Calu3 (cell line): ENCODE measurements around the gene APEX2. TPM values are rescaled to one million over a fixed set of nuclear protein-coding genes. Genes with fewer than 3 reads are reported as not detected.
A peak's percentile ranks its signal among the peaks of the same experiment; 100 is the strongest.
"Not testable (repeated sequence)": the region's sequence is repeated elsewhere in the genome, so short reads cannot be mapped to it uniquely, and the experiment has no call there.

Source experiments
- BruUV-seq: library from RNA; stranded (reverse); fragments of 400-500 nt; replicated peaks from 2 replicates; lab custom pipeline; 2021; lab: Mats Ljungman, UMichigan
- CTCF ChIA-PET: fragments of 300-600 bp; sonication (Branson Sonifier 250); formaldehyde crosslinking; loops from one replicate; lab custom pipeline; 2022; ENCODE audit warnings: antibody characterized with exemption; lab: Charles Lee
- DNase-seq: peaks from one replicate; pipeline ENCODE4 v3.0.0; 2022
- H3K27ac Mint-ChIP-seq: one replicate; pipeline ENCODE4 v1.8.0; 2022; ENCODE audit warnings: mixed read lengths; ENCODE audit not compliant: unreplicated experiment
- H3K27me3 Mint-ChIP-seq: one replicate; pipeline ENCODE4 v1.8.0; 2022; ENCODE audit warnings: mixed read lengths; ENCODE audit not compliant: unreplicated experiment
- H3K36me3 Mint-ChIP-seq: one replicate; pipeline ENCODE4 v1.8.0; 2022; ENCODE audit warnings: mild to moderate bottlenecking, moderate library complexity, mixed read lengths; ENCODE audit not compliant: insufficient read depth, unreplicated experiment
- H3K4me1 Mint-ChIP-seq: one replicate; pipeline ENCODE4 v1.8.0; 2022; ENCODE audit warnings: mild to moderate bottlenecking, low read depth, mixed read lengths; ENCODE audit not compliant: unreplicated experiment
- H3K4me3 Mint-ChIP-seq: one replicate; pipeline ENCODE4 v1.8.0; 2022; ENCODE audit warnings: mild to moderate bottlenecking, low read depth, moderate library complexity, mixed read lengths; ENCODE audit not compliant: unreplicated experiment
- H3K9me3 Mint-ChIP-seq: one replicate; pipeline ENCODE4 v1.8.0; 2022; ENCODE audit warnings: low read depth, mixed read lengths; ENCODE audit not compliant: unreplicated experiment
- CTCF ChIP-seq: fragments of 200-600 bp; IDR thresholded peaks from one replicate; pipeline ENCODE4 v1.8.0; 2022; ENCODE audit warnings: antibody characterized with exemption; ENCODE audit not compliant: unreplicated experiment
- intact Hi-C: fragments of 100-400 bp; cut with micrococcal nuclease; formaldehyde crosslinking; loops from one replicate; pipeline ENCODE4 v1.10.0; 2022; ENCODE audit not compliant: unreplicated experiment
- total RNA-seq: library from RNA; stranded (reverse); gene quantifications from 2 replicates; pipeline ENCODE4 v1.2.3, GENCODE V29; 2022

Gene APEX2
- total RNA-seq, 1 experiment from 2014 or later, result 32.4 TPM

DNA sequence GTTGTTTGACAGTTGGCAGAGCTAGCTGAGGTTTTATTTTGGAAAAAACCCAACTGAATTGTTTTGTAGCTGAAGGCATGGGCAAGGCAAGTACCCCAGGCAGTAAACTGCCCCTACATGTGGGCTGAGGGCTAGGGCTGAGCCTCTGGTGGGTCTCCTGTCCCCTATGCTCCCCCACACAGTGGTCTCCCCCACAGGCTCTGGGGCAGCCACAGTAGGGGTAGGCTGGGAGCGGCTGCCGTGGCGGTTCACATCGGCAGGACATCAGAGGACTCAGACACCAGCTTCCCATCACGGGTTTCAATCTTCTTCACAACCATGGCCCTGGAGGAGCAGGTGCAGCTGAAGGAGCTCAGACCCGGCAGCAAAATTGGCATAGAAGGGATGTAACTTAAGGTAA, 41.4 kb downstream of the APEX2 start:
- H3K4me3 Mint-ChIP-seq, result no peak overlapping the region
- CTCF ChIA-PET, result no interaction called here
- no TSS peak for BruUV-seq

DNA sequence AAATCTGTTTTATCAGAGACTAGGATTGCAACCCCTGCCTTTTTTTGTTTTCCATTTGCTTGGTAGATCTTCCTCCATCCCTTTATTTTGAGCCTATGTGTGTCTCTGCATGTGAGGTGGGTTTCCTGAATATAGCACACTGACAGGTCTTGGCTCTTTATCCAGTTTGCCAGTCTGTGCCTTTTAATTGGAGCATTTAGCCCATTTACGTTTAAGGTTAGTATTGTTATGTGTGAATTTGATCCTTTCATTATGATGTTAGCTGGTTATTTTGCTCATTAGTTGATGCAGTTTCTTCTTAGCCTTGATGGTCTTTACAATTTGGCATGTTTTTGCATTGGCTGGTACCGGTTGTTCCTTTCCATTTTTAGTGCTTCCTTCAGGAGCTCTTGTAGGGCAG, 50.4 kb downstream of the APEX2 start:
- BruUV-seq, H3K9me3 Mint-ChIP-seq, DNase-seq, CTCF ChIA-PET, H3K27ac Mint-ChIP-seq, H3K4me1 Mint-ChIP-seq, H3K4me3 Mint-ChIP-seq, H3K36me3 Mint-ChIP-seq, H3K27me3 Mint-ChIP-seq, intact Hi-C loops: not testable (repeated sequence)

More for the DNA sequence above, 41.4 kb downstream of the APEX2 start:
- H3K36me3 Mint-ChIP-seq, result no peaks in the 10 kb centered on the region
- TF ChIP-seq CTCF, result no peak
- no peaks in the 10 kb centered on the region for H3K9me3 Mint-ChIP-seq
- no peak for DNase-seq
- no peaks in the 10 kb centered on the region for H3K27me3 Mint-ChIP-seq
- H3K4me1 Mint-ChIP-seq, result no peaks in the 10 kb centered on the region
- intact Hi-C loops, result no loop called here
- H3K27ac Mint-ChIP-seq, result no peak overlapping the region

GRCh38 chrX:55056820-55057674, 56.9 kb downstream of the APEX2 start:
- H3K4me3 Mint-ChIP-seq, result no peak overlapping the region
- TF ChIP-seq CTCF, result no peak
- H3K27me3 Mint-ChIP-seq, result no peaks in the 10 kb centered on the region
- CTCF ChIA-PET, result interaction anchor here (1.0 to 1.2 kb wide), 3 partner anchors 57 to 417 kb away, joined by 3 to 4 read pairs (median 4); partner anchors contain the start of gene APEX2
- H3K9me3 Mint-ChIP-seq, result no peaks in the 10 kb centered on the region
- no peaks in the 10 kb centered on the region for H3K36me3 Mint-ChIP-seq
- peaks cover 8% of the 10 kb centered on the region for H3K4me1 Mint-ChIP-seq
- no TSS peak for BruUV-seq
- intact Hi-C loops, result loop anchor here (1.0 to 5.0 kb wide), 3 partner anchors 166 to 810 kb away; no protein-coding TSS in a partner anchor
- H3K27ac Mint-ChIP-seq, result no peak overlapping the region
- no peak for DNase-seq

- Mint-ChIP-seq H3K4me1 (peaks cover 8% of the 10 kb centered on the region), H3K27me3 (no peaks in the 10 kb centered on the region), H3K9me3 (no peaks in the 10 kb centered on the region), H3K36me3 (no peaks in the 10 kb centered on the region), H3K4me3 (no peak overlapping the region), H3K27ac (no peak overlapping the region)
- BruUV-seq, result no TSS peak
- CTCF ChIA-PET, result interaction anchor here (1.0 to 1.2 kb wide), 3 partner anchors 57 to 418 kb away, joined by 3 to 4 read pairs (median 4); partner anchors contain the start of gene APEX2
- peak; percentile 22 for DNase-seq
- intact Hi-C loops, result loop anchor here (1.0 to 5.0 kb wide), 3 partner anchors 166 to 810 kb away; no protein-coding TSS in a partner anchor
- TF ChIP-seq CTCF, result peak; percentile 65
Measured at GRCh38 chrX:55057675-55058249, 57.6 kb downstream of the APEX2 start.

Other genes with a start within 250 kb of the APEX2 start
- gene ITIH6, start 202.1 kb upstream of the APEX2 start, total RNA-seq, result 0.47 TPM in 1 of 2 replicates, not detected in the other
- 78.7 and 82.5 TPM in 2 replicates for gene MAGED2, start 192.6 kb upstream of the APEX2 start, total RNA-seq
- gene TRO, start 79.5 kb upstream of the APEX2 start, total RNA-seq, result not detected in 2 replicates
- 0.31 TPM in 1 of 2 replicates, not detected in the other for gene PFKFB1, start 6.2 kb upstream of the APEX2 start, total RNA-seq
- not detected in 2 replicates for gene ALAS2, start 30.6 kb downstream of the APEX2 start, total RNA-seq
- not detected in 2 replicates for gene PAGE2B, start 74.7 kb downstream of the APEX2 start, total RNA-seq
- not detected in 2 replicates for gene PAGE2, start 88.7 kb downstream of the APEX2 start, total RNA-seq
- not detected in 2 replicates for gene PAGE5, start 220.0 kb downstream of the APEX2 start, total RNA-seq